CD4-positive, alpha-beta T cell treated with Interleukin-6 for 4 hours (primary cell): ENCODE data around the gene ACLY.
"Not testable (repeated sequence)": the region's sequence is repeated elsewhere in the genome, so short reads cannot be mapped to it uniquely, and the experiment has no call there.

Source experiments
- DNase-seq: peaks from one replicate; pipeline ENCODE4 v3.0.0-alpha.2; 2020; ENCODE audit warnings: mixed read lengths

ACLY gene

GRCh38 chr17:41870097-41870496, 48.7 kb downstream of the ACLY start:
- no peak for DNase-seq

GRCh38 chr17:41869426-41869825, 49.3 kb downstream of the ACLY start:
- DNase-seq, result no peak

- no peak for DNase-seq
These were observed 50.2 kb downstream of the ACLY start for GRCh38 chr17:41868568-41868967.

- no peak for DNase-seq
These were observed 53.2 kb downstream of the ACLY start for GRCh38 chr17:41865596-41865893.

- DNase-seq, result peak; percentile 90
These were observed 53.7 kb downstream of the ACLY start, which contains the start of gene KLHL11 for GRCh38 chr17:41864836-41865595. TSS of gene KLHL11 (minus strand) at chr17:41865423. CDS start at chr17:41865370, 53 bp downstream.

GRCh38 chr17:41864498-41864835, 54.3 kb downstream of the ACLY start:
- no peak for DNase-seq

GRCh38 chr17:41863074-41863848, 55.5 kb downstream of the ACLY start:
- peak; percentile 44 for DNase-seq

GRCh38 chr17:41860254-41860931, 58.4 kb downstream of the ACLY start:
- no peak for DNase-seq

GRCh38 chr17:41851382-41851781, 67.4 kb downstream of the ACLY start:
- not testable (repeated sequence) for DNase-seq

GRCh38 chr17:41849251-41849990, 69.3 kb downstream of the ACLY start:
- no peak for DNase-seq

- DNase-seq, result no peak
These were observed 70.0 kb downstream of the ACLY start for GRCh38 chr17:41848788-41849187.

GRCh38 chr17:41844971-41845370, 73.8 kb downstream of the ACLY start:
- no peak for DNase-seq

- DNase-seq, result not testable (repeated sequence)
These were observed 78.0 kb downstream of the ACLY start for GRCh38 chr17:41840781-41841180.

GRCh38 chr17:41839448-41839847, 79.3 kb downstream of the ACLY start:
- DNase-seq, result not testable (repeated sequence)

GRCh38 chr17:41837761-41838538, 80.8 kb downstream of the ACLY start, which contains the start of gene KLHL10:
TSS of gene KLHL10 (plus strand) at chr17:41837825. CDS start at chr17:41837933, 108 bp downstream.
- no peak for DNase-seq

- no peak for DNase-seq
These were observed 82.1 kb downstream of the ACLY start for GRCh38 chr17:41836550-41837196.

- DNase-seq, result peak; percentile 79
These were observed 82.8 kb downstream of the ACLY start, which contains the start of gene NT5C3B for GRCh38 chr17:41835800-41836549. TSS of gene NT5C3B (minus strand) at chr17:41836232. CDS start at chr17:41836193, 39 bp downstream.

GRCh38 chr17:41835214-41835799, 83.4 kb downstream of the ACLY start:
- DNase-seq, result no peak

GRCh38 chr17:41829961-41830360, 88.8 kb downstream of the ACLY start:
- DNase-seq, result not testable (repeated sequence)

GRCh38 chr17:41825175-41825845, 93.4 kb downstream of the ACLY start:
- no peak for DNase-seq
